Natural killer cell (primary cell): ENCODE results near the gene AOC1. TPM values are rescaled to one million over a fixed set of nuclear protein-coding genes. Genes with fewer than 3 reads are reported as not detected.

ENCODE experiments used
- ATAC-seq, 3 donors: fragments of 150-1000 bp in 2 of 3; fragments of 200-7000 bp in 1 of 3; cut with Tn5 transposase; 1 replicate in 1 of 3; 2 replicates in 2 of 3; pipeline ENCODE4 v1.10.0; 2021; ENCODE audit warnings: mild to moderate bottlenecking in 2 of 3, moderate library complexity in 2 of 3
- DNase-seq, 2 donors: peaks; one replicate each; pipeline versions ENCODE4 v3.0.0 to v3.0.0-alpha.2; 2013 to 2021; ENCODE audit warnings: mixed read lengths in 1 of 2
- H3K27ac ChIP-seq: one replicate; pipeline ENCODE4 v1.5.1; 2013; ENCODE audit warnings: mild to moderate bottlenecking, low read length
- H3K27me3 ChIP-seq: one replicate; pipeline ENCODE4 v1.6.1; 2013; ENCODE audit warnings: low read length; ENCODE audit not compliant: control insufficient read depth, insufficient read depth
- H3K36me3 ChIP-seq: one replicate; pipeline ENCODE4 v1.6.1; 2013; ENCODE audit warnings: low read length; ENCODE audit not compliant: control insufficient read depth, insufficient read depth
- H3K4me1 ChIP-seq: one replicate; pipeline ENCODE4 v1.6.1; 2013; ENCODE audit warnings: low read length; ENCODE audit not compliant: control insufficient read depth, insufficient read depth
- H3K4me3 ChIP-seq: one replicate; pipeline ENCODE4 v1.5.1; 2013; ENCODE audit warnings: low read length
- H3K9me3 ChIP-seq: one replicate; pipeline ENCODE4 v1.6.1; 2013; ENCODE audit warnings: low read length; ENCODE audit not compliant: control insufficient read depth, insufficient read depth
- H3K27ac Mint-ChIP-seq, 2 donors: one replicate each; pipeline ENCODE4 v1.8.0; 2022; ENCODE audit warnings: mild to moderate bottlenecking in 2 of 2, mixed read lengths in 2 of 2, moderate library complexity in 1 of 2
- H3K27me3 Mint-ChIP-seq, 2 donors: one replicate each; pipeline ENCODE4 v1.8.0; 2022; ENCODE audit warnings: low read depth in 2 of 2, mixed read lengths in 2 of 2
- H3K36me3 Mint-ChIP-seq: one replicate; pipeline ENCODE4 v1.8.0; 2022; ENCODE audit warnings: mixed read lengths
- H3K4me1 Mint-ChIP-seq, 2 donors: one replicate each; pipeline ENCODE4 v1.8.0; 2022; ENCODE audit warnings: mixed read lengths in 2 of 2
- H3K4me3 Mint-ChIP-seq: one replicate; pipeline ENCODE4 v1.8.0; 2022; ENCODE audit warnings: mild to moderate bottlenecking, moderate library complexity, mixed read lengths
- H3K9me3 Mint-ChIP-seq, 2 donors: one replicate each; pipeline ENCODE4 v1.8.0; 2022; ENCODE audit warnings: mixed read lengths in 2 of 2
- CTCF ChIP-seq: fragments of 200-600 bp; IDR thresholded peaks from one replicate; pipeline ENCODE4 v1.8.0; 2022; ENCODE audit warnings: antibody characterized with exemption
- WGBS: methylation state at CpG from one replicate; pipeline ENCODE4 v1.1.7; 2013; ENCODE audit warnings: missing lambda C conversion rate; ENCODE audit not compliant: insufficient coverage; 5-methylcytosine and 5-hydroxymethylcytosine counted together
- intact Hi-C: fragments of 100-400 bp; cut with micrococcal nuclease; formaldehyde crosslinking; loops from one replicate; pipeline ENCODE4 v1.14.2; 2022
- total RNA-seq, 4 donors: library from RNA; stranded (reverse); fragments of 120-200 nt in 1 of 4; gene quantifications; one replicate each; pipeline versions ENCODE4 v1.2.3 to v1.2.4, GENCODE V29; 2013 to 2022

Gene AOC1
- total RNA-seq, 3 donors from 2014 or later (not counting 1 experiment from before 2014, with no cell fraction given) = not detected

- Mint-ChIP-seq H3K9me3 (no peaks in the 10 kb centered on the region), H3K4me3 (no peak overlapping the region)
Measured at GRCh38 chr7:150829426-150829825, 22.9 kb upstream of the AOC1 start.

GRCh38 chr7:150830937-150831336, 21.4 kb upstream of the AOC1 start:
- Histone ChIP-seq H3K4me1 (no peaks in the 10 kb centered on the region), H3K4me3 (no peak overlapping the region), H3K27ac (no peak overlapping the region), H3K27me3 (peaks cover 4% of the 10 kb centered on the region), H3K36me3 (no peaks in the 10 kb centered on the region), H3K9me3 (no peaks in the 10 kb centered on the region)
- DNase-seq (no peak), ATAC-seq (no peak)
- Mint-ChIP-seq H3K4me3 (no peak overlapping the region), H3K36me3 (no peaks in the 10 kb centered on the region), H3K4me1 (no peaks in the 10 kb centered on the region), H3K27me3 (peaks cover 48 to 56% of the 10 kb centered on the region in 2 donors), H3K9me3 (no peaks in the 10 kb centered on the region), H3K27ac (no peak overlapping the region)
- intact Hi-C loops = no loop called here
- no peak for TF ChIP-seq CTCF
- WGBS = 0% methylated on average over 1 of the region's 1 CpG

More at GRCh38 chr7:150829426-150829825, 22.9 kb upstream of the AOC1 start:
- ATAC-seq (no peak), DNase-seq (no peak)
- H3K4me1 ChIP-seq = no peaks in the 10 kb centered on the region
- Mint-ChIP-seq H3K27me3 (peaks cover 48 to 54% of the 10 kb centered on the region in 2 donors), H3K4me1 (no peaks in the 10 kb centered on the region), H3K27ac (no peak overlapping the region), H3K36me3 (no peaks in the 10 kb centered on the region)
- intact Hi-C loops = no loop called here
- H3K27ac ChIP-seq = no peak overlapping the region
- no peak for TF ChIP-seq CTCF
- WGBS = 86% methylated on average over 1 of the region's 1 CpG
- no peak overlapping the region for H3K4me3 ChIP-seq
- peaks cover 4% of the 10 kb centered on the region for H3K27me3 ChIP-seq
- H3K9me3 ChIP-seq = no peaks in the 10 kb centered on the region
- no peaks in the 10 kb centered on the region for H3K36me3 ChIP-seq

- no peaks in the 10 kb centered on the region for H3K36me3 Mint-ChIP-seq
Measured at GRCh38 chr7:150831851-150832250, 20.5 kb upstream of the AOC1 start.

More at GRCh38 chr7:150831851-150832250, 20.5 kb upstream of the AOC1 start:
- intact Hi-C loops = no loop called here
- Histone ChIP-seq H3K36me3 (no peaks in the 10 kb centered on the region), H3K4me3 (no peak overlapping the region), H3K27me3 (peaks cover 2% of the 10 kb centered on the region), H3K27ac (no peak overlapping the region), H3K4me1 (no peaks in the 10 kb centered on the region), H3K9me3 (no peaks in the 10 kb centered on the region)
- no peaks in the 10 kb centered on the region for H3K9me3 Mint-ChIP-seq
- no peak for TF ChIP-seq CTCF
- no peak overlapping the region for H3K4me3 Mint-ChIP-seq
- H3K27me3 Mint-ChIP-seq = peaks cover 42 to 49% of the 10 kb centered on the region in 2 donors
- H3K4me1 Mint-ChIP-seq = no peaks in the 10 kb centered on the region
- WGBS = 81% methylated on average over 1 of the region's 1 CpG
- no peak for DNase-seq
- H3K27ac Mint-ChIP-seq = no peak overlapping the region
- ATAC-seq = no peak
